Activated T-cell treated with anti-CD3 and anti-CD28 coated beads for 4 hours (primary cell): ENCODE results near the gene CWC27.
"Not testable (repeated sequence)": the region's sequence is repeated elsewhere in the genome, so short reads cannot be mapped to it uniquely, and the experiment has no call there.

Experiments
- DNase-seq: peaks from one replicate; pipeline ENCODE4 v3.0.0-alpha.2; 2020

The CWC27 gene

GRCh38 chr5:64930672-64931318 is 162.1 kb downstream of the CWC27 start:
- DNase-seq, result no peak

- not testable (repeated sequence) for DNase-seq
Measured at GRCh38 chr5:64939422-64939771, 170.7 kb downstream of the CWC27 start.

- DNase-seq, result no peak
Measured at GRCh38 chr5:64939772-64940510, 171.2 kb downstream of the CWC27 start.

- DNase-seq, result no peak
Measured at GRCh38 chr5:64942460-64942859, 173.7 kb downstream of the CWC27 start.

- DNase-seq, result no peak
Measured at GRCh38 chr5:64944868-64945267, 176.1 kb downstream of the CWC27 start.

- DNase-seq, result no peak
Measured at GRCh38 chr5:64947031-64947430, 178.3 kb downstream of the CWC27 start.

- no peak for DNase-seq
Measured at GRCh38 chr5:64947801-64948200, 179.1 kb downstream of the CWC27 start.

- DNase-seq, result no peak
Measured at GRCh38 chr5:64949331-64949730, 180.6 kb downstream of the CWC27 start.

- no peak for DNase-seq
Measured at GRCh38 chr5:64952951-64953673, 184.4 kb downstream of the CWC27 start.

GRCh38 chr5:64954518-64954917 is 185.8 kb downstream of the CWC27 start:
- DNase-seq, result no peak

- DNase-seq, result no peak
Measured at GRCh38 chr5:64958757-64959391, 190.1 kb downstream of the CWC27 start.

- no peak for DNase-seq
Measured at GRCh38 chr5:64963278-64963677, 194.5 kb downstream of the CWC27 start.

- no peak for DNase-seq
Measured at GRCh38 chr5:64968591-64969110, 199.9 kb downstream of the CWC27 start.

- DNase-seq, result no peak
Measured at GRCh38 chr5:64969578-64969977, 200.8 kb downstream of the CWC27 start.

GRCh38 chr5:64971513-64971912 is 202.8 kb downstream of the CWC27 start:
- no peak for DNase-seq

GRCh38 chr5:64971990-64972389 is 203.3 kb downstream of the CWC27 start:
- DNase-seq, result no peak

- DNase-seq, result no peak
Measured at GRCh38 chr5:64972591-64972990, 203.9 kb downstream of the CWC27 start.

- no peak for DNase-seq
Measured at GRCh38 chr5:64973215-64973614, 204.5 kb downstream of the CWC27 start.

GRCh38 chr5:64977779-64978178 is 209.0 kb downstream of the CWC27 start:
- no peak for DNase-seq

GRCh38 chr5:64978546-64978945 is 209.8 kb downstream of the CWC27 start:
- no peak for DNase-seq

GRCh38 chr5:64979531-64979930 is 210.8 kb downstream of the CWC27 start:
- DNase-seq, result no peak

- no peak for DNase-seq
Measured at GRCh38 chr5:64980176-64980575, 211.4 kb downstream of the CWC27 start.

GRCh38 chr5:64987768-64988167 is 219.0 kb downstream of the CWC27 start:
- no peak for DNase-seq
